ENCODE results near the gene LVRN. TPM values are rescaled to one million over a fixed set of nuclear protein-coding genes. Genes with fewer than 3 reads are reported as not detected.

LVRN gene
- total RNA-seq (2016; rRNA removed; fragmentation: Illumina TruSeq; extraction: Trizol) (0.09 and 0.14 TPM in 2 replicates), polyA plus RNA-seq (2011; rRNA removed) (0.20 and 0.44 TPM in 2 replicates), polyA minus RNA-seq (2011; rRNA and poly(A)+ RNA removed; ENCODE audit: low replicate concordance) (0.10 TPM in 1 of 2 replicates, not detected in the other), Bru-seq, nascent RNA (percentile 21 among the genes with signal in this experiment), BruChase-seq, experiment 1, labeled RNA remaining after a 6-hour chase (percentile 45 among the genes with signal in this experiment), BruChase-seq, experiment 2, labeled RNA remaining after a 2-hour chase (percentile 47 among the genes with signal in this experiment)
- total RNA-seq (2016; cell fraction: cytosol; rRNA removed; fragmentation: Illumina TruSeq; extraction: Trizol; ENCODE audit: low read depth): not detected in 2 replicates
- total RNA-seq (2016; cell fraction: insoluble cytoplasmic fraction; rRNA removed; fragmentation: Illumina TruSeq; extraction: Trizol): 0.06 TPM in 1 of 2 replicates, not detected in the other
- total RNA-seq (2016; cell fraction: membrane; rRNA removed; fragmentation: Illumina TruSeq; extraction: Trizol): 0.10 and 0.19 TPM in 2 replicates
- total RNA-seq (2016; cell fraction: nucleus; rRNA removed; fragmentation: Illumina TruSeq; extraction: Trizol): not detected in 2 replicates
- polyA plus RNA-seq (2011; cell fraction: cytosol; rRNA removed): 0.04 and 0.09 TPM in 2 replicates
- polyA plus RNA-seq (2011; cell fraction: nucleus; rRNA removed): 0.27 and 0.95 TPM in 2 replicates
- polyA plus RNA-seq (2012): 0.19 and 0.36 TPM in 2 replicates
- not detected in 2 replicates for polyA plus RNA-seq (2016; cell fraction: cytosol; fragmentation: Illumina TruSeq; extraction: Trizol; ENCODE audit: low read depth)
- polyA plus RNA-seq (2016; cell fraction: insoluble cytoplasmic fraction; fragmentation: Illumina TruSeq; extraction: Trizol; ENCODE audit: low read depth): 0.04 TPM in 1 of 2 replicates, not detected in the other
- polyA plus RNA-seq (2016; cell fraction: membrane; fragmentation: Illumina TruSeq; extraction: Trizol; ENCODE audit: low read depth): 0.05 TPM in 1 of 2 replicates, not detected in the other
- polyA plus RNA-seq (2016; cell fraction: nucleus; fragmentation: Illumina TruSeq; extraction: Trizol; ENCODE audit: insufficient read depth, low read depth): 0.12 and 0.23 TPM in 2 replicates
- not detected in 2 replicates for polyA minus RNA-seq (2011; cell fraction: cytosol; rRNA and poly(A)+ RNA removed)
- 1.2 and 1.5 TPM in 2 replicates for polyA minus RNA-seq (2011; cell fraction: nucleus; rRNA and poly(A)+ RNA removed)
- long read RNA-seq, experiment 1: 0 reads
- long read RNA-seq, experiment 2: 0 reads

DNA sequence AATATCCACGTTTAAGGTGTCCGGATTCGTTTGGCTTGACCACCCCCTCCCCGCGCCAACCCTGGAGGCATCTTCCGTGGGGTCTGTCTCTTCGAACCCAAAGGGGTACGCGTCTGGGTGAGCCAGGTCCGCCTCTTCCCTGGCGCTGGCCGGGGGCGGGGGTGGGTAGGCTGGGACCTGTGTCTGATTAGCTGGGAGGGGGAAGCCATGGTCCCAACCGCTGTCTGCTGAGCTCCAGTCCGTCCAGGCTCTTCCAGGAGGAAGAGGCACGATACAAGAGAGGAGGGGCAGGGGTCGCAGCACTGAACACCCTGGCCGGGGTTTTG lies at the start of gene LVRN:
LVRN (plus strand) TSS at position 237 of the 326 bp plus-strand sequence. CDS start 143 bp downstream, outside the sequence.
- Histone ChIP-seq H3K4me2 (ENCODE audit: low read depth, low read length) (peak within 1 kb of the TSS; percentile 59), H3K27me3 (ENCODE audit: control insufficient read depth in 1 of 2, insufficient read depth in 2 of 2, low read length in 2 of 2) (peaks cover 5 to 44% of the 10 kb centered on the region in 2 experiments), H3K79me2 (ENCODE audit: insufficient read depth, low read length) (no peaks in the 10 kb centered on the region), H3K27ac (ENCODE audit: extremely low read length, insufficient read depth, low read length) (no peak within 1 kb of the TSS), H2AFZ (ENCODE audit: low read length) (no peak within 1 kb of the TSS), H3K4me3 (replicated peaks in 1 of 3; ENCODE audit: insufficient read depth in 1 of 3, low read depth in 2 of 3, low read length in 3 of 3) (peak within 1 kb of the TSS in 2 of 3 experiments; percentile 16 to 55; a peak in 3 of 6 replicates), H3K9me3 (ENCODE audit: low read length) (no peaks in the 10 kb centered on the region), H3K9ac (ENCODE audit: insufficient read depth, low read depth, low read length) (no peak within 1 kb of the TSS), H4K20me1 (ENCODE audit: insufficient read depth, low read length) (no peaks in the 10 kb centered on the region), H3K36me3 (replicated peaks in 1 of 2; ENCODE audit: control insufficient read depth in 1 of 2, insufficient read depth in 2 of 2, low read length in 2 of 2) (no peaks in the 10 kb centered on the region), H3K4me1 (ENCODE audit: insufficient read depth, low read length) (peaks cover 9% of the 10 kb centered on the region; the same call in 1 of the 2 replicates)
- ChIA-PET POLR2A (no interaction called here), CTCF (ENCODE audit: low intra/inter-chr PET ratio, low total read pairs) (no interaction called here)
- ATAC-seq: no peak
- TF ChIP-seq HDAC2 (CRISPR knock-in tag; IDR thresholded peaks at IDR 0.05): no peak
- TF ChIP-seq ZNF777 (CRISPR knock-in tag; IDR thresholded peaks at IDR 0.05): no peak
- no peak for TF ChIP-seq GZF1 (CRISPR knock-in tag; IDR thresholded peaks at IDR 0.05)
- in situ Hi-C loops (cut with HindIII; ENCODE audit: extremely low pct_ligation_motif_present, low pct_unique_long_range_greater_than_20kb) (no loop called here), intact Hi-C loops (cut with micrococcal nuclease; ENCODE audit: unreplicated experiment) (no loop called here)
- no peak for DNase-seq (ENCODE audit: low spot score)
- 89% methylated on average over 14 of the region's 18 CpGs for WGBS (ENCODE audit: low lambda C conversion rate)
- no peak for FAIRE-seq
- no TSS peak for BruUV-seq (replicated peaks)
